ENCODE measurements around the gene ARHGEF2. TPM values are rescaled to one million over a fixed set of nuclear protein-coding genes. Genes with fewer than 3 reads are reported as not detected.

ARHGEF2 gene
- total and polyA plus RNA-seq, 10 of the 15 experiments (the other 5 are each of a cell fraction or from before 2014, with no cell fraction given), result 8.1 to 113 (median 69.9) TPM

DNA sequence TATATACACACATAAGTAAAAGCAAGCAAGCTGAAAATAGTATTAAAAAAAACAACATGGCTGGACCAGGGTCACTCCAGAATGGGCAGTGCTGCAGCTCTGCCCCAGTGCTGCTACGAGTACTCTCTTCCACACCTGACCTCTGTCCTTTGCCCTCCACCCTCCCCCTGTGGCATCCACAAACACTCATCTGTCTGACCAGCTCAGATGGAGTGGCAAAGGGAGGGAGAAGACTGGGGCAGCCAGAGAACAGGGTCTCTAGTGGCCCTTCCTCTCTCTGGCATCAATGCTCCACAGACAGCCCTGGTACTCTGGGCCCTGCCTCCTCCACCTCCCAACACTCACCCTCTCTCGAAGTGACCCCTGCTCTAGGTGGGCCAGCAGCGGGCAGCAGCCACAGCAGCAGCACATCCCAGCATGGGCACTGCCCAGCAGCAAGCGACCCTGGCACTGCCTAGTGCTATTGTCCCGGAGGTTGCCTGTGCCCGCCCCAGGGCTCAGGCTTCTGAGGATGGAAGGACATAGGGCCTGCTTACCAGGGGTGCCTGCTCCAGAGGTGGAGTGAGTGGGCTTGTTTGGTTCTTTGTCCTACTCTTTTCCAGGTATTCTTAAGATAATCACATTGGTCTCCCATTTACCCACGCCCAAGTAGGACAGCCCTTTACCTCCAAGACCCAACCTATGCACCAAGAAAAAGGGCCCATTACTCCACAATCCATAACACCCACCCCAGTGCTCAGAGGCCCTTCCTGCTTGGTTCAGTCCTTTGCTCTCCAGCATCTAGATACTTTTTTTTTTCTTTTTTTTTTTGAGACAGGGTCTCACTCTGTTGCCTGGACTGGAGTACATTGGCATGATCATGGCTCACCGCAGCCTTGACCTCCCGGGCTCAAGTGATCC is 6.2 kb downstream of the ARHGEF2 start:
- peaks cover 8% of the 10 kb centered on the region for H4K20me1 ChIP-seq (ENCODE audit: control insufficient read depth, insufficient read depth)
- no TSS peak for BruUV-seq (replicated peaks)
- H3K79me2 ChIP-seq (ENCODE audit: control insufficient read depth, insufficient read depth, low read length), result peaks cover 96% of the 10 kb centered on the region
- H2AFZ ChIP-seq (ENCODE audit: control insufficient read depth, low read depth, low read length), result no peak overlapping the region
- peak overlapping the region; percentile 64 for H3K4me2 ChIP-seq (ENCODE audit: control insufficient read depth, insufficient read depth)
- ChIA-PET POLR2A (interaction anchor here (1.3 to 14.9 kb wide), 5 partner anchors 8 to 31 kb away, joined by 3 to 273 read pairs (median 6); partner anchors contain the start of gene RXFP4), CTCF (interaction anchor here (1.1 to 5.3 kb wide), 3 partner anchors 12 to 34 kb away, joined by 3 to 39 read pairs (median 14); no protein-coding TSS in a partner anchor), RAD21 (ENCODE audit: unreplicated experiment) (interaction anchor here (2.5 kb wide), 1 partner anchor 8 kb away, joined by 18 read pairs; no protein-coding TSS in a partner anchor), SMC1A (ENCODE audit: uncharacterized antibody, unreplicated experiment) (interaction anchor here (0.9 to 16.7 kb wide), 6 partner anchors 10 to 34 kb away, joined by 3 to 229 read pairs (median 15); partner anchors contain the start of gene RXFP4)
- no peak for DNase-seq (ENCODE audit: low read depth, low spot score)
- in situ Hi-C loops (cut with MboI), result no loop called here
- TF ChIP-seq NR2C1 (IDR thresholded peaks at IDR 0.05) (peak; percentile 36; the same call in 1 of the 2 replicates), RUNX3 (IDR thresholded peaks at IDR 0.05; ENCODE audit: low read length) (no peak), POLR2A (IDR thresholded peaks at IDR 0.05; ENCODE audit: low read depth, low read length) (peak; percentile 48)
- ATAC-seq, result no peak
- intact Hi-C loops (cut with micrococcal nuclease; ENCODE audit: unreplicated experiment), result no loop called here
- WGBS (ENCODE audit: insufficient coverage, insufficient replicate concordance, low lambda C conversion rate, missing lambda C conversion rate), result 62% methylated on average over 9 of the region's 9 CpGs
- peaks cover 56% of the 10 kb centered on the region for H3K4me1 ChIP-seq (ENCODE audit: control insufficient read depth, insufficient read depth, low read length)
- H3K36me3 ChIP-seq (ENCODE audit: control insufficient read depth in 2 of 2, insufficient read depth in 2 of 2, low read length in 1 of 2), result peaks cover 14 to 24% of the 10 kb centered on the region in 2 experiments
- H3K4me3 ChIP-seq, result peak overlapping the region; percentile 48
- FAIRE-seq, result no peak
- no peaks in the 10 kb centered on the region for H3K27me3 ChIP-seq (replicated peaks in 1 of 2; ENCODE audit: control insufficient read depth in 2 of 2, insufficient read depth in 2 of 2, low read length in 1 of 2)
- H3K27ac ChIP-seq (ENCODE audit: control insufficient read depth, insufficient read depth), result no peak overlapping the region
- H3K9ac ChIP-seq (ENCODE audit: control insufficient read depth, insufficient read depth, low read length), result no peak overlapping the region
- H3K9me3 ChIP-seq (replicated peaks; ENCODE audit: control insufficient read depth, insufficient read depth, low read length), result no peaks in the 10 kb centered on the region

DNA sequence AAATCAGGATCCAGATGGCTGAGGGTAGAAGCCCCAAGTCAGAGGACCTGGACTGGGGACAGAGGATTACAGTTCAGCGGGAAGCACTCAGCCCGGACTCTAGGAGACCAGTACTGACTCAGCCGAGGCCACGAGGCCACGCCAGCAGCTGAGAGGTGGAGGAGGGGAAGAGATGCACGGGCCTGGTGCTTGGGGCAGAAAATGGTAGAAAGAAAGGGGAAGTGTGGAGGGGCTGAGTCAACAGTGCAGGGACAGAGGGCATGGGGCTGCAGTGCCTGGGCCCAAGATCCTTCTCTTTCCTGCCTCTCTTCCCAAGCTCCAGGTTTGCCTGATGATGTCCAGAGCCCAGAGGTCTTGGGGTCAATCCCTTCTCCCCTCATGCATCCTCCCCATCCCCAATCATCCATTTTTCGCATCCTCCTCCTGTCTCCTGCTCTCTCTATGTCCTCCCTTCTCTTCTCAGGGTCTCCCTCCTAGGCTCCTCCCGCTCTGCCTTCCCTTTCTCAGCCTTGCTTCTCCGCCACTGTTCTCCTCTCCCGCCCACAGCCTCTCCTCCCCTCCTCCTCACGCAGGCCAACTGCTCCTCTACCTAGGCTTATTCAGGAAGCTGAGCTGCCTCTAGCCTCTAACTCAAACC is 7.7 kb downstream of the ARHGEF2 start:
- H3K9me3 ChIP-seq (replicated peaks; ENCODE audit: control insufficient read depth, insufficient read depth, low read length), result no peaks in the 10 kb centered on the region
- peak overlapping the region; percentile 64 for H3K4me2 ChIP-seq (ENCODE audit: control insufficient read depth, insufficient read depth)
- ChIA-PET CTCF (interaction anchor here (0.6 to 2.8 kb wide), 7 partner anchors 10 to 96 kb away, joined by 3 to 14 read pairs (median 4); no protein-coding TSS in a partner anchor), SMC1A (ENCODE audit: uncharacterized antibody, unreplicated experiment) (interaction anchor here (1.1 to 16.7 kb wide), 8 partner anchors 8 to 40 kb away, joined by 3 to 152 read pairs (median 7); partner anchors contain the start of genes ARHGEF2 and KHDC4), POLR2A (interaction anchor here (0.6 to 14.9 kb wide), 7 partner anchors 9 to 111 kb away, joined by 3 to 273 read pairs (median 5); partner anchors contain the start of genes RXFP4 and SYT11), RAD21 (ENCODE audit: unreplicated experiment) (interaction anchor here (1.0 to 2.5 kb wide), 7 partner anchors 10 to 95 kb away, joined by 3 to 18 read pairs (median 5); partner anchors contain the start of gene KHDC4)
- WGBS (ENCODE audit: insufficient coverage, insufficient replicate concordance, low lambda C conversion rate, missing lambda C conversion rate), result 11% methylated on average over 11 of the region's 11 CpGs
- H3K79me2 ChIP-seq (ENCODE audit: control insufficient read depth, insufficient read depth, low read length), result peaks cover 85% of the 10 kb centered on the region
- in situ Hi-C loops (cut with MboI) (no loop called here), intact Hi-C loops (cut with micrococcal nuclease; ENCODE audit: unreplicated experiment) (no loop called here)
- H3K27ac ChIP-seq (ENCODE audit: control insufficient read depth, insufficient read depth), result peak overlapping the region; percentile 23
- peak overlapping the region; percentile 70 for H3K4me3 ChIP-seq
- peak; percentile 90 for ATAC-seq
- no TSS peak for BruUV-seq (replicated peaks)
- H2AFZ ChIP-seq (ENCODE audit: control insufficient read depth, low read depth, low read length), result no peak overlapping the region
- no peaks in the 10 kb centered on the region for H3K27me3 ChIP-seq (replicated peaks in 1 of 2; ENCODE audit: control insufficient read depth in 2 of 2, insufficient read depth in 2 of 2, low read length in 1 of 2)
- peaks cover 13% of the 10 kb centered on the region for H4K20me1 ChIP-seq (ENCODE audit: control insufficient read depth, insufficient read depth)
- peak overlapping the region; percentile 7; the same call in 1 of the 2 replicates for H3K9ac ChIP-seq (ENCODE audit: control insufficient read depth, insufficient read depth, low read length)
- peaks cover 21 to 37% of the 10 kb centered on the region in 2 experiments for H3K36me3 ChIP-seq (ENCODE audit: control insufficient read depth in 2 of 2, insufficient read depth in 2 of 2, low read length in 1 of 2)
- no peak for DNase-seq (ENCODE audit: low read depth, low spot score)
- peaks cover 57% of the 10 kb centered on the region for H3K4me1 ChIP-seq (ENCODE audit: control insufficient read depth, insufficient read depth, low read length)
- FAIRE-seq, result peak; percentile 69
- peak; percentile 71 for TF ChIP-seq EED (IDR thresholded peaks at IDR 0.05; ENCODE audit: low read depth)
- 0 out of 2 replicates have a peak, but pooled peaks have one; percentile 80 for TF ChIP-seq DPF2 (IDR thresholded peaks at IDR 0.05)
- peak; percentile 99 for TF ChIP-seq SPI1 (IDR thresholded peaks at IDR 0.05; ENCODE audit: borderline replicate concordance, insufficient read depth, low read depth, low read length)
- no peak for TF ChIP-seq POLR2AphosphoS2 (IDR thresholded peaks at IDR 0.05; ENCODE audit: low read depth, low read length)
- TF ChIP-seq CREB1 (IDR thresholded peaks at IDR 0.05; ENCODE audit: low read depth), result no peak
- peak; percentile 84 for TF ChIP-seq NR2F1 (conservative IDR thresholded peaks at IDR 0.05)
- 0 out of 2 replicates have a peak, but pooled peaks have one; percentile 26 for TF ChIP-seq STAT1 (conservative IDR thresholded peaks at IDR 0.05)
- TF ChIP-seq BACH1 (IDR thresholded peaks at IDR 0.05; ENCODE audit: borderline replicate concordance), result peak; percentile 48; the same call in 1 of the 2 replicates
- TF ChIP-seq MXI1 (IDR thresholded peaks at IDR 0.05; ENCODE audit: low read depth, low read length), result peak; percentile 84
- peak; percentile 78 for TF ChIP-seq CHD2 (IDR thresholded peaks at IDR 0.05; ENCODE audit: borderline replicate concordance, low read depth, low read length)

Measured in GM12878 (cell line).